GM12878 (cell line): ENCODE results near the gene BTBD3.

Experiments
- BHLHE40 ChIP-seq, 2 experiments: fragments of 450-650 bp in 1 of 2; IDR thresholded peaks; 2 replicates each; pipeline ENCODE4 v1.6.1; 2011 to 2017; ENCODE audit warnings: low read depth in 2 of 2, borderline replicate concordance in 1 of 2, improper control_type of control experiment in 1 of 2, low read length in 1 of 2, mild to moderate bottlenecking in 1 of 2
- CREM ChIP-seq: IDR thresholded peaks from 2 replicates; pipeline ENCODE4 v1.6.1; 2014; ENCODE audit warnings: antibody characterized with exemption, low read depth
- EP300 ChIP-seq, 2 experiments: fragments of 150-350 bp in 1 of 2; IDR thresholded peaks; 2 replicates each; pipeline ENCODE4 v1.6.1; 2011 to 2012; ENCODE audit warnings: low read depth in 2 of 2, low read length in 2 of 2, borderline replicate concordance in 1 of 2, improper control_type of control experiment in 1 of 2, inconsistent platforms in 1 of 2; ENCODE audit not compliant: control insufficient read depth in 1 of 2
- FOXM1 ChIP-seq: IDR thresholded peaks from 2 replicates; pipeline ENCODE4 v1.6.1; 2012; ENCODE audit warnings: low read depth, mild to moderate bottlenecking, inconsistent platforms, low read length, moderate library complexity
- POLR2A ChIP-seq: IDR thresholded peaks from 2 replicates; pipeline ENCODE4 v1.6.1; 2011; ENCODE audit warnings: low read depth, mild to moderate bottlenecking, low read length
- SPI1 ChIP-seq: IDR thresholded peaks from 2 replicates; pipeline ENCODE4 v1.6.1; 2011; ENCODE audit warnings: low read depth, mild to moderate bottlenecking, low read length, moderate library complexity, borderline replicate concordance; ENCODE audit not compliant: insufficient read depth
- TAF1 ChIP-seq: IDR thresholded peaks from 2 replicates; pipeline ENCODE4 v1.6.1; 2011; ENCODE audit warnings: mild to moderate bottlenecking, low read depth, low read length, borderline replicate concordance
- TF ChIP-seq, protein P1 (sequence below): fragments of 450-650 bp; IDR thresholded peaks from 2 replicates; pipeline ENCODE4 v1.6.1; 2014; ENCODE audit warnings: mild to moderate bottlenecking

DNA sequence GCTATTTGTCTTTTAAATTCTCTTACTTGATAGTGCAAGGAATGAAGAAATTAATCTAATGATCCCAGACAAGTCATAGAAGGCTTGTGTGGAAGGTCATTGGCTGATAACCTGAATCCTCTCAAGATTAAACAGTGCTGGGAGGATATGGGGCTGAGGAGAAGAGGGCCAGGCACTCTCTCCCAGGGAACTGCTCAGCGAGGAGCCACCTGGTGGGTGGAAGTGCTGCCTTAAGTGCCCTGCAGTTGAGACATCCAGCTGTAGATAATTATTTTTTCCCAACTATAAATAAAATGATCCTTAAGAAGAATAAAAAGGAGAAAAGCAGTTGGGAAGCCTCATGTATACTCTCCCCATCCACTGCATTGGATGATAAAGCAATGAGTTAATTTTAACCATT, 47.9 kb downstream of the BTBD3 start:
- TF ChIP-seq FOXM1 (no peak), POLR2A (no peak), SPI1 (no peak), BHLHE40 (IDR thresholded peaks at IDR 0.05; ENCODE audit: borderline replicate concordance in 1 of 2, low read depth in 2 of 2, low read length in 1 of 2) (no peak), TAF1 (no peak), CREM (no peak), EP300 (IDR thresholded peaks at IDR 0.05; ENCODE audit: borderline replicate concordance in 1 of 2, control insufficient read depth in 1 of 2, low read depth in 2 of 2, low read length in 2 of 2) (no peak)
- TF ChIP-seq, protein P1, sequence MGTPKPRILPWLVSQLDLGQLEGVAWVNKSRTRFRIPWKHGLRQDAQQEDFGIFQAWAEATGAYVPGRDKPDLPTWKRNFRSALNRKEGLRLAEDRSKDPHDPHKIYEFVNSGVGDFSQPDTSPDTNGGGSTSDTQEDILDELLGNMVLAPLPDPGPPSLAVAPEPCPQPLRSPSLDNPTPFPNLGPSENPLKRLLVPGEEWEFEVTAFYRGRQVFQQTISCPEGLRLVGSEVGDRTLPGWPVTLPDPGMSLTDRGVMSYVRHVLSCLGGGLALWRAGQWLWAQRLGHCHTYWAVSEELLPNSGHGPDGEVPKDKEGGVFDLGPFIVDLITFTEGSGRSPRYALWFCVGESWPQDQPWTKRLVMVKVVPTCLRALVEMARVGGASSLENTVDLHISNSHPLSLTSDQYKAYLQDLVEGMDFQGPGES: no peak
